AG20443 (cell line): Measurements from ENCODE around the gene WNT1.

Source experiments
- DNase-seq: peaks from one replicate; pipeline ENCODE4 v3.0.0; 2012; ENCODE audit warnings: low spot score, mixed read lengths

WNT1 gene

GRCh38 chr12:49028666-49029275 lies 50.6 kb downstream of the WNT1 start:
- DNase-seq = no peak

DNA sequence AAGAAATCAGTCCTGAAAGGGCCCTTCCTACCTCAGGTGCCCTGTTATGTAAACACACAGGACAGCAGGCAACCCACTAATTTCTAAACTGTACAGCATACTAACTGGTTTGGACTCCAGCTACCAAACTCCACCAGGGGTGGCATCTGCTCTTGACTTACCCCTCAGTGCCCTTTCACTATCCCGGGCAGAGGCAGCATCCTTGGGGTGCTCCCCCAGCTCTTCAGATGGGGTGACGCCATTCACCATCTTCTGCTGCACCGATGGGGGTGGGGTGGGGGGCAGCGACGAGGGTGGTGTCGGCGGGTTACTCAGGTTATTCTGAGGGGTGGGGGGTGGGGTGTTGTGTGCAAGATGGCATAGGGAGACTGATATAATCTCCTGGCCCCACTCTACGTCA lies 52.0 kb downstream of the WNT1 start:
- DNase-seq = no peak

GRCh38 chr12:49030714-49031572 lies 52.8 kb downstream of the WNT1 start:
- DNase-seq = no peak

- DNase-seq = no peak
Observed at GRCh38 chr12:49031573-49032161, 53.5 kb downstream of the WNT1 start.
